K562 (cell line): ENCODE data around the gene DKC1. TPM values are rescaled to one million over a fixed set of nuclear protein-coding genes. Genes with fewer than 3 reads are reported as not detected.

Experiments used
- BHLHE40 ChIP-seq: IDR thresholded peaks from 2 replicates; pipeline ENCODE4 v1.6.1; 2011; ENCODE audit warnings: low read length, improper control_type of control experiment
- CBX1 ChIP-seq: sonication (generic); IDR thresholded peaks from 2 replicates; pipeline ENCODE4 v1.6.1; 2016; ENCODE audit warnings: antibody characterized with exemption, low read depth, mild to moderate bottlenecking
- CTBP1 ChIP-seq: fragments of 450-650 bp; IDR thresholded peaks from 2 replicates; pipeline ENCODE4 v1.6.1; 2016; ENCODE audit warnings: borderline replicate concordance
- NFYB ChIP-seq: IDR thresholded peaks from 2 replicates; pipeline ENCODE4 v1.6.1; 2011; ENCODE audit warnings: mild to moderate bottlenecking, moderate library complexity; ENCODE audit not compliant: insufficient read length; ENCODE audit errors: extremely low read depth
- NRF1 ChIP-seq, 2 experiments: fragments of 450-650 bp; IDR thresholded peaks in 1 of 2; conservative IDR thresholded peaks in 1 of 2; 2 replicates each; pipeline ENCODE4 v1.6.1; 2014; ENCODE audit warnings: mild to moderate bottlenecking in 2 of 2
- RBM34 ChIP-seq: fragments of 200-400 bp; formaldehyde crosslinking; IDR thresholded peaks from 2 replicates; pipeline ENCODE4 v1.6.1; 2018; ENCODE audit warnings: low read length, borderline replicate concordance; ENCODE audit not compliant: insufficient read depth
- SIN3A ChIP-seq, 2 experiments: fragments of 150-350 bp in 1 of 2; IDR thresholded peaks; 2 replicates each; pipeline ENCODE4 v1.6.1; 2011 to 2016; ENCODE audit warnings: borderline replicate concordance in 2 of 2, low read depth in 2 of 2, low read length in 2 of 2, mild to moderate bottlenecking in 2 of 2, moderate library complexity in 2 of 2; ENCODE audit not compliant: control insufficient read depth in 1 of 2
- SP2 ChIP-seq: IDR thresholded peaks from 2 replicates; pipeline ENCODE4 v1.6.1; 2011; ENCODE audit warnings: mild to moderate bottlenecking, low read depth, low read length, moderate library complexity; ENCODE audit not compliant: poor library complexity, severe bottlenecking; ENCODE audit errors: extremely low read depth
- ZFP36 ChIP-seq: fragments of 150-350 bp; IDR thresholded peaks from 2 replicates; pipeline ENCODE4 v1.6.1; 2018; ENCODE audit warnings: low read length, low read depth; ENCODE audit not compliant: partially characterized antibody
- polyA plus RNA-seq, 8 experiments: library from polyadenylated mRNA; depleted of rRNA in 4 of 8; stranded (reverse) in 5 of 8; unstranded in 3 of 8; fragments of >200 nt; fragmentation: Nextera tagmentation in 2 of 8; fragmentation: Illumina TruSeq in 1 of 8; extraction: Ambion mirVana in 2 of 8; extraction: Trizol in 1 of 8; gene quantifications; 2 replicates each; pipeline versions ENCODE4 v1.2.1 to v1.2.3, GENCODE V29; 2011 to 2014; ENCODE audit warnings: inconsistent platforms in 1 of 8, missing spikeins in 1 of 8
- total RNA-seq, 7 experiments: library from RNA; depleted of rRNA in 6 of 7; stranded (reverse); fragments of >200 nt in 6 of 7; fragmentation: Illumina TruSeq in 2 of 7; extraction: Trizol in 2 of 7; gene quantifications; 2 replicates each; pipeline versions ENCODE4 v1.2.1 to v1.2.3, GENCODE V29; 2011 to 2021; ENCODE audit warnings: low replicate concordance in 1 of 7
- TF ChIP-seq, protein P1 (sequence below): sonication (generic); formaldehyde crosslinking; IDR thresholded peaks from 2 replicates; pipeline ENCODE4 v1.8.0; 2022; ENCODE audit warnings: mild to moderate bottlenecking, missing genetic modification reagents
- TF ChIP-seq, protein P2 (sequence below): fragments of 250-450 bp; sonication (Bioruptor Pico); IDR thresholded peaks from 2 replicates; pipeline ENCODE4 v1.9.0; 2021; ENCODE audit warnings: mild to moderate bottlenecking, inconsistent platforms

The DKC1 gene
- total and polyA plus RNA-seq, 9 of the 15 experiments (the other 6 are each of a cell fraction or from before 2014, with no cell fraction given), result 205 to 313 (median 219) TPM

DNA sequence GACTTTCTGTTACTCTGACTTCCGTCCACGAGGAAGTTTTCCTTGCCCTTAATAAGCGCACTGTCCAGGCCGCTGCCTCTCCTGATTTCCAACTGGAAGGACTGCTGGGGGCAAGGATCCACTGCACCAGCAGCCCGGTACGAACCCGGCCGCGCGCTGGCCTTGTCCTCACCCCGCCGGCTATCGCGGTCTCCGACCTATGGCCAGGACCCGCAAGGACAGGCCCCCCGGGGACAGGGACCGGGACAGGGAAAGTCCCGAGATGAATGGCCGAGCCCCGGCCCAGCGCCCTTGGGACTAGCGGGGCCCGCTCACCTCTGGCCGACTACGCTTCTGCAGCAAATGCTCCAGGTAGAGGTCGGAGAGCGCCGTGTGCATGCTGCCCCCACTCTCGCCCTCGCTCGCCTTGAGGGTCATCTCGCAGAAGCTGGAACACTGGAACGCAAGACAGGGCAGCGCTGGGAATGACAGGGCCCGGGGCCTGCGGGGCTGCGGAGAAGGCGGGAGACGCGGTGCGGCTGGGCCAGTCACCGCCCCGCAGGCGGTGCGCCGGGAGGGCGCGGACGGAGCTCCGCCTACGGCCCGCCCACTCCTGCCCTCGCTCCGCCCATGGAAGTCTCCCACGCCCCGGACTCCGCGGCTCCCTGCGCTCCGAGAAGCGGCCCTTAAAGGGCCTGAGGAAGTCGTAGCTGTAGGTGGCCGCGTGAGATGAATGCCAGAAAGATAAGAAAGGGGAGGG, 42.5 kb downstream of the DKC1 start, which contains the start of gene MPP1 (continued):
- TF ChIP-seq CBX1 (peak; percentile 70; the same call in 1 of the 2 replicates), CTBP1 (peak; percentile 57; the same call in 1 of the 2 replicates), SP2 (peak; percentile 47), NFYB (peak; percentile 55), ZFP36 (no peak), NRF1 (conservative IDR thresholded peaks at IDR 0.05 in 1 of 2, IDR thresholded peaks at IDR 0.05 in 1 of 2) (peak; percentile 86 to 88), RBM34 (no peak), SIN3A (IDR thresholded peaks at IDR 0.05; ENCODE audit: borderline replicate concordance in 2 of 2, control insufficient read depth in 1 of 2, low read depth in 2 of 2, low read length in 2 of 2) (peak; percentile 5 to 61; a peak in 2 of 4 replicates), BHLHE40 (peak; percentile 75)
- TF ChIP-seq, protein P1, sequence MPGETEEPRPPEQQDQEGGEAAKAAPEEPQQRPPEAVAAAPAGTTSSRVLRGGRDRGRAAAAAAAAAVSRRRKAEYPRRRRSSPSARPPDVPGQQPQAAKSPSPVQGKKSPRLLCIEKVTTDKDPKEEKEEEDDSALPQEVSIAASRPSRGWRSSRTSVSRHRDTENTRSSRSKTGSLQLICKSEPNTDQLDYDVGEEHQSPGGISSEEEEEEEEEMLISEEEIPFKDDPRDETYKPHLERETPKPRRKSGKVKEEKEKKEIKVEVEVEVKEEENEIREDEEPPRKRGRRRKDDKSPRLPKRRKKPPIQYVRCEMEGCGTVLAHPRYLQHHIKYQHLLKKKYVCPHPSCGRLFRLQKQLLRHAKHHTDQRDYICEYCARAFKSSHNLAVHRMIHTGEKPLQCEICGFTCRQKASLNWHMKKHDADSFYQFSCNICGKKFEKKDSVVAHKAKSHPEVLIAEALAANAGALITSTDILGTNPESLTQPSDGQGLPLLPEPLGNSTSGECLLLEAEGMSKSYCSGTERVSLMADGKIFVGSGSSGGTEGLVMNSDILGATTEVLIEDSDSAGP (CRISPR knock-in tag), result peak; percentile 49; the same call in 1 of the 2 replicates
- TF ChIP-seq, protein P2, sequence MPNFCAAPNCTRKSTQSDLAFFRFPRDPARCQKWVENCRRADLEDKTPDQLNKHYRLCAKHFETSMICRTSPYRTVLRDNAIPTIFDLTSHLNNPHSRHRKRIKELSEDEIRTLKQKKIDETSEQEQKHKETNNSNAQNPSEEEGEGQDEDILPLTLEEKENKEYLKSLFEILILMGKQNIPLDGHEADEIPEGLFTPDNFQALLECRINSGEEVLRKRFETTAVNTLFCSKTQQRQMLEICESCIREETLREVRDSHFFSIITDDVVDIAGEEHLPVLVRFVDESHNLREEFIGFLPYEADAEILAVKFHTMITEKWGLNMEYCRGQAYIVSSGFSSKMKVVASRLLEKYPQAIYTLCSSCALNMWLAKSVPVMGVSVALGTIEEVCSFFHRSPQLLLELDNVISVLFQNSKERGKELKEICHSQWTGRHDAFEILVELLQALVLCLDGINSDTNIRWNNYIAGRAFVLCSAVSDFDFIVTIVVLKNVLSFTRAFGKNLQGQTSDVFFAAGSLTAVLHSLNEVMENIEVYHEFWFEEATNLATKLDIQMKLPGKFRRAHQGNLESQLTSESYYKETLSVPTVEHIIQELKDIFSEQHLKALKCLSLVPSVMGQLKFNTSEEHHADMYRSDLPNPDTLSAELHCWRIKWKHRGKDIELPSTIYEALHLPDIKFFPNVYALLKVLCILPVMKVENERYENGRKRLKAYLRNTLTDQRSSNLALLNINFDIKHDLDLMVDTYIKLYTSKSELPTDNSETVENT (CRISPR knock-in tag), result peak; percentile 18; the same call in 1 of the 2 replicates
